Smooth muscle cell (in vitro differentiated cells): ENCODE results near the gene FAM149A. TPM values are rescaled to one million over a fixed set of nuclear protein-coding genes. Genes with fewer than 3 reads are reported as not detected.

Experiments used
- DNase-seq: peaks from one replicate; lab custom pipeline; 2025; ENCODE audit not compliant: unreplicated experiment; lab: John Stamatoyannopoulos, UW
- H2AFZ ChIP-seq: fragments of 200-600 bp; sonication (generic); 2 replicates; pipeline ENCODE4 v1.6.0; 2016; ENCODE audit warnings: antibody characterized with exemption, low read depth, mild to moderate bottlenecking
- H3F3A ChIP-seq: fragments of 200-600 bp; sonication (generic); 2 replicates; pipeline ENCODE4 v1.6.0; 2017; ENCODE audit warnings: antibody characterized with exemption, low read depth
- H3K27ac ChIP-seq: fragments of 200-600 bp; sonication (generic); 2 replicates; pipeline ENCODE4 v1.5.1; 2016; ENCODE audit warnings: low read depth, mild to moderate bottlenecking
- H3K27me3 ChIP-seq: fragments of 200-600 bp; sonication (generic); 2 replicates; pipeline ENCODE4 v1.6.1; 2016; ENCODE audit warnings: low read depth, mild to moderate bottlenecking
- H3K36me3 ChIP-seq: fragments of 200-600 bp; sonication (generic); 2 replicates; pipeline ENCODE4 v1.5.1; 2016; ENCODE audit warnings: low read depth
- H3K4me1 ChIP-seq: fragments of 200-600 bp; sonication (generic); 2 replicates; pipeline ENCODE4 v1.5.1; 2016; ENCODE audit warnings: low read depth
- H3K4me2 ChIP-seq: fragments of 200-600 bp; sonication (generic); 2 replicates; pipeline ENCODE4 v1.6.0; 2016; ENCODE audit warnings: mild to moderate bottlenecking
- H3K4me3 ChIP-seq: fragments of 200-600 bp; sonication (generic); 2 replicates; pipeline ENCODE4 v1.5.1; 2016; ENCODE audit warnings: mild to moderate bottlenecking
- H3K79me2 ChIP-seq: fragments of 200-600 bp; sonication (generic); 2 replicates; pipeline ENCODE4 v1.6.0; 2016; ENCODE audit warnings: low read depth, mild to moderate bottlenecking
- H3K9ac ChIP-seq: fragments of 200-600 bp; sonication (generic); 2 replicates; pipeline ENCODE4 v1.6.0; 2016; ENCODE audit warnings: low read depth
- H3K9me3 ChIP-seq: fragments of 200-600 bp; sonication (generic); replicated peaks from 2 replicates; pipeline ENCODE4 v1.5.1; 2016; ENCODE audit warnings: low read depth
- H4K20me1 ChIP-seq: fragments of 200-600 bp; sonication (generic); 2 replicates; pipeline ENCODE4 v1.6.0; 2016; ENCODE audit warnings: low read depth
- WGBS: methylation state at CpG from one replicate; pipeline ENCODE4 v1.1.7; 2016; ENCODE audit warnings: low lambda C conversion rate; 5-methylcytosine and 5-hydroxymethylcytosine counted together
- polyA plus RNA-seq: library from polyadenylated mRNA; unstranded; fragments of >200 nt; fragmentation: Nextera tagmentation; extraction: Ambion mirVana; gene quantifications from 2 replicates; pipeline ENCODE4 v1.2.1, GENCODE V29; 2016
- total RNA-seq: library from RNA; depleted of rRNA; stranded (reverse); fragments of >200 nt; gene quantifications from 2 replicates; pipeline ENCODE4 v1.2.3, GENCODE V29; 2014
- TF ChIP-seq, protein P1 (sequence below): fragments of 200-600 bp; sonication (generic); IDR thresholded peaks from 2 replicates; pipeline ENCODE4 v1.5.1; 2017; ENCODE audit warnings: borderline replicate concordance, mild to moderate bottlenecking, antibody characterized with exemption; ENCODE audit not compliant: insufficient read depth, poor library complexity, severe bottlenecking

FAM149A gene
- total and polyA plus RNA-seq, 2 experiments from 2014 or later: 0.55 to 5.8 TPM

DNA sequence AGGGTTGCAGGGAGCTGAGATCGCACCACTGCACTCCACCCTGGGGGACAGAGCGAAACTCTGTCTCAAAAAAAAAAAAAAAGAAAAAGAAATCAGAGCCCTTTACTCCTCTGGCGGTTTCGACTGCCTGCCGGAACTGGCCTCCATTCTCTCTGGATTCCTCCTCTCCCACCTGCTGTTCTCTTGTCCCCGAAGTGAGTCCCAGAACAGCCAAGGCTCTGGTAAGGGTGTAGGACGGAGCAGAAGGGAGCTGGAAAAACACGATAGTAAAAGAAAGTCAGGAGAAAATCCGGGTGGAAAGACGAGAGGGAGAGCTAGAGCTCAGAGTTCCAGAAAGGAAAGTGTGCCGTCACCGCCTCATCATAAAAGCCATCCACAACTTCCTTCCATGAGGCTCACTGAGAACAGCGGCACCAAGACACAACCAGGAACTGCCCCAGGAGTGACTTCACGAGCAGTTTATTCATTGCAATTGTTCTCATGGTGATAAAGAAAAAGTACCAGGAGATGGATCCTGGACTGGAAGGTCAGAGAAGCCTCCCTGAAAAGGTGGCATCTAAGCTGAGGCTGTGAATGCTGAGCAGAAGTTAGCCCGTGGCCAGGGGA lies 23.2 kb upstream of the FAM149A start:
- DNase-seq: no peak
- H3K79me2 ChIP-seq: no peaks in the 10 kb centered on the region
- H3K4me2 ChIP-seq: peak overlapping the region; percentile 69
- H3K9ac ChIP-seq: no peak overlapping the region
- TF ChIP-seq, protein P1, sequence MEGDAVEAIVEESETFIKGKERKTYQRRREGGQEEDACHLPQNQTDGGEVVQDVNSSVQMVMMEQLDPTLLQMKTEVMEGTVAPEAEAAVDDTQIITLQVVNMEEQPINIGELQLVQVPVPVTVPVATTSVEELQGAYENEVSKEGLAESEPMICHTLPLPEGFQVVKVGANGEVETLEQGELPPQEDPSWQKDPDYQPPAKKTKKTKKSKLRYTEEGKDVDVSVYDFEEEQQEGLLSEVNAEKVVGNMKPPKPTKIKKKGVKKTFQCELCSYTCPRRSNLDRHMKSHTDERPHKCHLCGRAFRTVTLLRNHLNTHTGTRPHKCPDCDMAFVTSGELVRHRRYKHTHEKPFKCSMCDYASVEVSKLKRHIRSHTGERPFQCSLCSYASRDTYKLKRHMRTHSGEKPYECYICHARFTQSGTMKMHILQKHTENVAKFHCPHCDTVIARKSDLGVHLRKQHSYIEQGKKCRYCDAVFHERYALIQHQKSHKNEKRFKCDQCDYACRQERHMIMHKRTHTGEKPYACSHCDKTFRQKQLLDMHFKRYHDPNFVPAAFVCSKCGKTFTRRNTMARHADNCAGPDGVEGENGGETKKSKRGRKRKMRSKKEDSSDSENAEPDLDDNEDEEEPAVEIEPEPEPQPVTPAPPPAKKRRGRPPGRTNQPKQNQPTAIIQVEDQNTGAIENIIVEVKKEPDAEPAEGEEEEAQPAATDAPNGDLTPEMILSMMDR: no peak
- H3K27ac ChIP-seq: no peak overlapping the region
- peak overlapping the region; percentile 76 for H2AFZ ChIP-seq
- H3F3A ChIP-seq: no peaks in the 10 kb centered on the region
- H3K4me3 ChIP-seq: peak overlapping the region; percentile 24
- 54% methylated on average over 15 of the region's 15 CpGs for WGBS
- no peaks in the 10 kb centered on the region for H3K27me3 ChIP-seq
- H3K9me3 ChIP-seq: no peaks in the 10 kb centered on the region
- H4K20me1 ChIP-seq: no peaks in the 10 kb centered on the region
- H3K36me3 ChIP-seq: no peaks in the 10 kb centered on the region
- H3K4me1 ChIP-seq: peaks cover 14% of the 10 kb centered on the region

DNA sequence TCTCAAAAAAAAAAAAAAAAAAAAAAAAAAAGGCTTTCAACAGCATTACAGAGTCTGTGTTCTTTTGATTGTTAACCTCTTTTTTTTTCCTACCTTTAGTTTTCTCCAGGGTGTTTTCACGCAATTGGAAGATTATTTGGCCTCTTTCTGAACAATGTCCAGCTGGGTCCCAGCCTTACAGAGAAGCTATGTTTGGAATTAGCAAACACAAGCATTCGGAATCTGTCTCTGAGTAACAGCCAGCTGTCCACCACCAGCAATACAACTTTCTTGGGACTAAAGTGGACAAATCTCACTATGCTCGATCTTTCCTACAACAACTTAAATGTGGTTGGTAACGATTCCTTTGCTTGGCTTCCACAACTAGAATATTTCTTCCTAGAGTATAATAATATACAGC lies 22.3 kb upstream of the FAM149A start:
- 86% methylated on average over 4 of the region's 4 CpGs for WGBS

GRCh38 chr4:186088523-186088922 lies 16.0 kb upstream of the FAM149A start:
- Histone ChIP-seq H3K36me3 (no peaks in the 10 kb centered on the region), H3K27ac (no peak overlapping the region), H3K9me3 (no peaks in the 10 kb centered on the region), H3K4me1 (no peaks in the 10 kb centered on the region), H3K4me2 (no peak overlapping the region), H4K20me1 (no peaks in the 10 kb centered on the region), H3F3A (no peaks in the 10 kb centered on the region), H3K27me3 (no peaks in the 10 kb centered on the region), H3K79me2 (no peaks in the 10 kb centered on the region), H3K9ac (no peak overlapping the region), H3K4me3 (no peak overlapping the region), H2AFZ (no peak overlapping the region)
- DNase-seq: no peak
- TF ChIP-seq, protein P1: no peak

More for the DNA sequence above, 22.3 kb upstream of the FAM149A start:
- Histone ChIP-seq H3K36me3 (no peaks in the 10 kb centered on the region), H3K4me3 (no peak overlapping the region), H3K9ac (no peak overlapping the region), H3K4me2 (no peak overlapping the region), H3F3A (no peaks in the 10 kb centered on the region), H2AFZ (no peak overlapping the region), H3K27me3 (no peaks in the 10 kb centered on the region), H3K79me2 (no peaks in the 10 kb centered on the region), H4K20me1 (no peaks in the 10 kb centered on the region), H3K4me1 (peaks cover 14% of the 10 kb centered on the region), H3K9me3 (no peaks in the 10 kb centered on the region), H3K27ac (no peak overlapping the region)
- no peak for DNase-seq
- TF ChIP-seq, protein P1: no peak

DNA sequence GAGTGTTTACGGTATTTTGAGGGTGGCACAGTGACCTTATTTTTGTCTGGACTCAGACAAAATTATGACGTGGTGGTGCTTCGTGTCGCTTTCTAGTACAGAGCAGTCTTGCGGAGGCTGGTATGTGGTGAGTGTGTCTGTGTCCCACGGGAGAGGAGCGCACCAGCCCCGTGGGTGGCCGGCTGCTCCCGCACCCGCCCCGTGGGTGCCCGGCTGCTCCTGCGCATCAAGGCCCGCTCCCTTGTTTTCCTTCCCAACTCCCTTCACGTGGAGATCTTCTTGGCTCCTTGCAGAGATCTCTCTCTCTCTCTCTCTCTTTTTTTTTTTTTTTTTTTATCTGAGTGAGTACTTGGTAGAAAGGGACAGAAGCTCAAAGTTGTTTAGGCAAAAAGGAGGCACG lies 12.2 kb upstream of the FAM149A start:
- Histone ChIP-seq H3K4me1 (no peaks in the 10 kb centered on the region), H3K9ac (no peak overlapping the region), H3K4me3 (no peak overlapping the region), H3K4me2 (no peak overlapping the region), H3K79me2 (no peaks in the 10 kb centered on the region), H2AFZ (no peak overlapping the region), H3K36me3 (no peaks in the 10 kb centered on the region), H4K20me1 (no peaks in the 10 kb centered on the region), H3K27me3 (no peaks in the 10 kb centered on the region), H3K9me3 (no peaks in the 10 kb centered on the region), H3F3A (no peaks in the 10 kb centered on the region), H3K27ac (no peak overlapping the region)
- TF ChIP-seq, protein P1: no peak
- 93% methylated on average over 17 of the region's 17 CpGs for WGBS
- no peak for DNase-seq
